ENCODE measurements around the gene OR52L1. TPM values are rescaled to one million over a fixed set of nuclear protein-coding genes. Genes with fewer than 3 reads are reported as not detected.

OR52L1 gene
- total RNA-seq, 6 experiments from 2014 or later: not detected

GRCh38 chr11:6002202-6002699, 15.5 kb upstream of the OR52L1 start:
- ATAC-seq: no peak
- Histone ChIP-seq H3K27ac (no peak overlapping the region), H3K4me1 (no peaks in the 10 kb centered on the region), H3K4me3 (no peak overlapping the region), H3K27me3 (no peaks in the 10 kb centered on the region), H3K36me3 (no peaks in the 10 kb centered on the region), H3K9me3 (no peaks in the 10 kb centered on the region)
- no peak for DNase-seq
- 59% methylated on average over 6 of the region's 7 CpGs for WGBS (ENCODE audit: insufficient coverage, low coverage, low lambda C conversion rate, missing lambda C conversion rate)
- TF ChIP-seq POLR2A (IDR thresholded peaks at IDR 0.05): no peak
- TF ChIP-seq, protein P1, sequence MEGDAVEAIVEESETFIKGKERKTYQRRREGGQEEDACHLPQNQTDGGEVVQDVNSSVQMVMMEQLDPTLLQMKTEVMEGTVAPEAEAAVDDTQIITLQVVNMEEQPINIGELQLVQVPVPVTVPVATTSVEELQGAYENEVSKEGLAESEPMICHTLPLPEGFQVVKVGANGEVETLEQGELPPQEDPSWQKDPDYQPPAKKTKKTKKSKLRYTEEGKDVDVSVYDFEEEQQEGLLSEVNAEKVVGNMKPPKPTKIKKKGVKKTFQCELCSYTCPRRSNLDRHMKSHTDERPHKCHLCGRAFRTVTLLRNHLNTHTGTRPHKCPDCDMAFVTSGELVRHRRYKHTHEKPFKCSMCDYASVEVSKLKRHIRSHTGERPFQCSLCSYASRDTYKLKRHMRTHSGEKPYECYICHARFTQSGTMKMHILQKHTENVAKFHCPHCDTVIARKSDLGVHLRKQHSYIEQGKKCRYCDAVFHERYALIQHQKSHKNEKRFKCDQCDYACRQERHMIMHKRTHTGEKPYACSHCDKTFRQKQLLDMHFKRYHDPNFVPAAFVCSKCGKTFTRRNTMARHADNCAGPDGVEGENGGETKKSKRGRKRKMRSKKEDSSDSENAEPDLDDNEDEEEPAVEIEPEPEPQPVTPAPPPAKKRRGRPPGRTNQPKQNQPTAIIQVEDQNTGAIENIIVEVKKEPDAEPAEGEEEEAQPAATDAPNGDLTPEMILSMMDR (IDR thresholded peaks at IDR 0.05): no peak
- intact Hi-C loops (cut with DNase I): no loop called here

- intact Hi-C loops (cut with DNase I): no loop called here
Measured at GRCh38 chr11:5994791-5995190, 8.0 kb upstream of the OR52L1 start.

GRCh38 chr11:5992604-5993251, 5.9 kb upstream of the OR52L1 start:
- DNase-seq: no peak
- Histone ChIP-seq H3K9me3 (no peaks in the 10 kb centered on the region), H3K4me3 (no peak overlapping the region), H3K27ac (no peak overlapping the region), H3K27me3 (no peaks in the 10 kb centered on the region), H3K36me3 (no peaks in the 10 kb centered on the region), H3K4me1 (no peaks in the 10 kb centered on the region)
- peak; percentile 68 to 71 (median 70) for ATAC-seq
- TF ChIP-seq POLR2A (IDR thresholded peaks at IDR 0.05): no peak
- TF ChIP-seq, protein P1 (IDR thresholded peaks at IDR 0.05): peak; percentile 43 to 60 (median 52)
- intact Hi-C loops (cut with DNase I): no loop called here
- 40% methylated on average over 3 of the region's 3 CpGs for WGBS (ENCODE audit: insufficient coverage, low coverage, low lambda C conversion rate, missing lambda C conversion rate)

More at GRCh38 chr11:5994791-5995190, 8.0 kb upstream of the OR52L1 start:
- Histone ChIP-seq H3K27me3 (no peaks in the 10 kb centered on the region), H3K4me1 (no peaks in the 10 kb centered on the region), H3K9me3 (no peaks in the 10 kb centered on the region), H3K27ac (no peak overlapping the region), H3K36me3 (no peaks in the 10 kb centered on the region), H3K4me3 (no peak overlapping the region)
- TF ChIP-seq POLR2A (IDR thresholded peaks at IDR 0.05): no peak
- TF ChIP-seq, protein P1 (IDR thresholded peaks at IDR 0.05): no peak
- 70% methylated on average over 11 of the region's 14 CpGs for WGBS (ENCODE audit: insufficient coverage, low coverage, low lambda C conversion rate, missing lambda C conversion rate)
- DNase-seq (no peak), ATAC-seq (no peak)

DNA sequence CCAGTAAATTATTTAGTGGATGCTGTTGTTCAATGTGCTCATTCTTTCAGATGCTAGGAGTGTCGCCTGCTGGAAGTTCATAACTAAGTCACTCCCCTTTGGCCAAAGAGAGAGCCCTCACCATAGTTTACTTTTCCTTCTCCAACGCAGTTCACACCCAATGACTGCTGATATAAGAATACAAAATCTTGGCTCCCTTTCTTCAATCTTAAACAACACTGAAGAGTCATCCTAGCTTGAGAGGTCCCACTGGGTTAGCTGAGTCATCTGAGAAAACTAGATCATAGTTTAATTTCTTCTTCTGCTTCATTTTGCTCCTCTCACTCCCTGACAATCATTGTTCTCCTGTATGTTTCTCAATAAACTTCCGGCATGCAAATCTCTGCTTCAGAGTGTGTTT, 5.4 kb upstream of the OR52L1 start:
- WGBS (ENCODE audit: insufficient coverage, low coverage, low lambda C conversion rate, missing lambda C conversion rate): 42% methylated on average over 2 of the region's 3 CpGs
- intact Hi-C loops (cut with DNase I): no loop called here
- no peak overlapping the region for H3K4me3 ChIP-seq
- H3K4me1 ChIP-seq: no peaks in the 10 kb centered on the region
- H3K27me3 ChIP-seq: no peaks in the 10 kb centered on the region
- TF ChIP-seq POLR2A (IDR thresholded peaks at IDR 0.05): no peak
- TF ChIP-seq, protein P1 (IDR thresholded peaks at IDR 0.05): no peak
- H3K36me3 ChIP-seq: no peaks in the 10 kb centered on the region
- ATAC-seq (no peak), DNase-seq (no peak)
- H3K9me3 ChIP-seq: no peaks in the 10 kb centered on the region
- H3K27ac ChIP-seq: no peak overlapping the region

Data from right lobe of liver (tissue), 6 donors.